Measurements from ENCODE around the gene RAB28. TPM values are rescaled to one million over a fixed set of nuclear protein-coding genes. Genes with fewer than 3 reads are reported as not detected.

The RAB28 gene
- total and polyA plus RNA-seq, 9 of the 15 experiments (the other 6 are each of a cell fraction or from before 2014, with no cell fraction given): 6.7 to 40.4 (median 23.0) TPM

DNA sequence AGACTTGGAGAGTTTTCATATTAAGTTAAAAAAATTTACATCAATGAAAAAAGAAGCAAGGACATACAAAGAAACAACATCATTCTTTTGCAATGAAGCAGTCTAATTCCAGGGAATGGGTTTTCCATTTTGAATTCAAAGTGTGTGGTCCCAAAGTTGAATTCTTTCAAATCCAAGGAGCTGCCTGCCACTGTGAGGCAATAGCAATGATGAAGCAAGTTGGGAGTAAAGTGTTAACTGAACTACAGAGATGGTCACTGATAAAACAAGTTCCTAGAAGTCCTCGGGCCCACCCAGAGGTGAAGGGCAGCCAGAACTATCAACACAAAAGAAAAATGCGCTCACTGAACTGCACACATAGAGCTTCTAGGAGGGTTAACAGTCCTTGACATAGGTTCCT is 115.9 kb downstream of the RAB28 start (continued):
- no peak for TF ChIP-seq ZNF518B (CRISPR knock-in tag; IDR thresholded peaks at IDR 0.05)
- no peak for TF ChIP-seq KAT7 (CRISPR knock-in tag; IDR thresholded peaks at IDR 0.05; ENCODE audit: borderline replicate concordance)
- TF ChIP-seq E2F6 (IDR thresholded peaks at IDR 0.05; ENCODE audit: borderline replicate concordance in 1 of 2, extremely low read depth in 1 of 2, insufficient read depth in 1 of 2, insufficient read length in 1 of 2, low read depth in 1 of 2, low read length in 1 of 2, poor library complexity in 1 of 2, severe bottlenecking in 1 of 2): peak in 1 of 2 experiments; percentile 27
- TF ChIP-seq MYC (IDR thresholded peaks at IDR 0.05; ENCODE audit: low read depth, low read length): peak; percentile 59; the same call in 1 of the 2 replicates
- TF ChIP-seq MYC (CRISPR knock-in tag; IDR thresholded peaks at IDR 0.05; ENCODE audit: borderline replicate concordance, low read depth): no peak
- TF ChIP-seq, protein P1, sequence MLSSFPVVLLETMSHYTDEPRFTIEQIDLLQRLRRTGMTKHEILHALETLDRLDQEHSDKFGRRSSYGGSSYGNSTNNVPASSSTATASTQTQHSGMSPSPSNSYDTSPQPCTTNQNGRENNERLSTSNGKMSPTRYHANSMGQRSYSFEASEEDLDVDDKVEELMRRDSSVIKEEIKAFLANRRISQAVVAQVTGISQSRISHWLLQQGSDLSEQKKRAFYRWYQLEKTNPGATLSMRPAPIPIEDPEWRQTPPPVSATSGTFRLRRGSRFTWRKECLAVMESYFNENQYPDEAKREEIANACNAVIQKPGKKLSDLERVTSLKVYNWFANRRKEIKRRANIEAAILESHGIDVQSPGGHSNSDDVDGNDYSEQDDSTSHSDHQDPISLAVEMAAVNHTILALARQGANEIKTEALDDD (IDR thresholded peaks at IDR 0.05): peak; percentile 92
- peak; percentile 61 for TF ChIP-seq TEAD4 (IDR thresholded peaks at IDR 0.05; ENCODE audit: low read length)
- TF ChIP-seq TEAD4 (CRISPR knock-in tag; IDR thresholded peaks at IDR 0.05; ENCODE audit: borderline replicate concordance): no peak
- no peak for TF ChIP-seq ZBTB7A (IDR thresholded peaks at IDR 0.05; ENCODE audit: borderline replicate concordance, control insufficient read depth, low read depth, low read length)
- TF ChIP-seq HDGF (IDR thresholded peaks at IDR 0.05): no peak
- no peak for TF ChIP-seq THRAP3 (IDR thresholded peaks at IDR 0.05; ENCODE audit: borderline replicate concordance)
- no peak for TF ChIP-seq PATZ1 (CRISPR knock-in tag; IDR thresholded peaks at IDR 0.05; ENCODE audit: borderline replicate concordance)
- no peak for TF ChIP-seq MBD1 (CRISPR knock-in tag; IDR thresholded peaks at IDR 0.05)
- TF ChIP-seq TRIM28 (IDR thresholded peaks at IDR 0.05): peak; percentile 22; the same call in 1 of the 2 replicates
- no peak for TF ChIP-seq DMBX1 (CRISPR knock-in tag; IDR thresholded peaks at IDR 0.05; ENCODE audit: borderline replicate concordance)
- no peak for TF ChIP-seq HMGN3 (IDR thresholded peaks at IDR 0.05; ENCODE audit: borderline replicate concordance, extremely low read depth, insufficient read length, low read depth, low read length)
- TF ChIP-seq TRIM24 (IDR thresholded peaks at IDR 0.05): peak; percentile 85 to 87
- TF ChIP-seq FOXP1 (CRISPR knock-in tag; IDR thresholded peaks at IDR 0.05): no peak
